Keratinocyte (primary cell): Measurements from ENCODE around the gene G2E3. TPM values are rescaled to one million over a fixed set of nuclear protein-coding genes. Genes with fewer than 3 reads are reported as not detected.

Experiments used
- DNase-seq: peaks from one replicate; pipeline ENCODE4 v3.0.0-alpha.2; 2011; ENCODE audit warnings: low read depth, missing footprints, low spot score
- FAIRE-seq: peaks from 2 replicates; lab custom pipeline; 2011; peaks lifted over from hg19 to GRCh38; lab: Jason Lieb, UNC
- H2AFZ ChIP-seq: 2 replicates; pipeline ENCODE4 v1.6.0; 2012; ENCODE audit warnings: low read length, control low read depth, inconsistent platforms; ENCODE audit not compliant: control insufficient read depth
- H3K27ac ChIP-seq: 2 replicates; pipeline ENCODE4 v1.5.1; 2011; ENCODE audit warnings: low read length; ENCODE audit not compliant: control insufficient read depth, insufficient read depth
- H3K27me3 ChIP-seq: 3 replicates; pipeline ENCODE4 v1.6.0; 2011; ENCODE audit warnings: low read length; ENCODE audit not compliant: control insufficient read depth, insufficient read depth; ENCODE audit errors: extremely low read depth
- H3K36me3 ChIP-seq, 2 experiments: 2 replicates in 1 of 2; 3 replicates in 1 of 2; pipeline ENCODE4 v1.5.1; 2011; ENCODE audit warnings: low read length in 2 of 2, mild to moderate bottlenecking in 1 of 2; ENCODE audit not compliant: control insufficient read depth in 2 of 2, insufficient read depth in 2 of 2; ENCODE audit errors: extremely low read depth in 1 of 2
- H3K4me1 ChIP-seq: 3 replicates; pipeline ENCODE4 v1.5.1; 2011; ENCODE audit warnings: low read length; ENCODE audit not compliant: control insufficient read depth, insufficient read depth; ENCODE audit errors: extremely low read depth
- H3K4me2 ChIP-seq: 3 replicates; pipeline ENCODE4 v1.6.0; 2011; ENCODE audit warnings: low read depth, low read length; ENCODE audit not compliant: control insufficient read depth, insufficient read depth; ENCODE audit errors: extremely low read depth
- H3K4me3 ChIP-seq, 3 experiments: fragments of 200-600 bp in 1 of 3; sonication (generic) in 1 of 3; 2 replicates in 2 of 3; 3 replicates in 1 of 3; pipeline ENCODE4 v1.5.1; 2011 to 2016; ENCODE audit warnings: low read length in 3 of 3, mild to moderate bottlenecking in 3 of 3, control low read depth in 2 of 3, inconsistent platforms in 1 of 3, low read depth in 1 of 3, mixed read lengths in 1 of 3, mixed run types in 1 of 3, moderate library complexity in 1 of 3; ENCODE audit not compliant: control insufficient read depth in 2 of 3, insufficient read depth in 2 of 3; ENCODE audit errors: extremely low read depth in 1 of 3
- H3K79me2 ChIP-seq: 2 replicates; pipeline ENCODE4 v1.6.0; 2012; ENCODE audit warnings: low read length; ENCODE audit not compliant: control insufficient read depth, insufficient read depth
- H3K9ac ChIP-seq: 3 replicates; pipeline ENCODE4 v1.6.0; 2011; ENCODE audit warnings: low read length; ENCODE audit not compliant: control insufficient read depth, insufficient read depth; ENCODE audit errors: extremely low read depth
- H3K9me1 ChIP-seq: 3 replicates; pipeline ENCODE4 v1.6.0; 2011; ENCODE audit warnings: low read length; ENCODE audit not compliant: control insufficient read depth, insufficient read depth; ENCODE audit errors: extremely low read depth
- H3K9me3 ChIP-seq: 2 replicates; pipeline ENCODE4 v1.5.1; 2012; ENCODE audit warnings: low read depth, low read length; ENCODE audit not compliant: control insufficient read depth
- H4K20me1 ChIP-seq: 3 replicates; pipeline ENCODE4 v1.6.0; 2011; ENCODE audit warnings: low read length; ENCODE audit not compliant: control insufficient read depth, insufficient read depth; ENCODE audit errors: extremely low read depth
- EZH2 ChIP-seq: IDR thresholded peaks from one replicate; pipeline ENCODE4 v1.6.1; 2012; ENCODE audit warnings: inconsistent platforms, mild to moderate bottlenecking, low read length, moderate library complexity
- dilution Hi-C: fragments of 300-500 bp; cut with MboI; formaldehyde crosslinking; loops from one replicate; pipeline ENCODE4 v1.7.0; 2020; ENCODE audit warnings: low sequenced_read_pairs; ENCODE audit not compliant: extremely low pct_ligation_motif_present
- polyA plus RNA-seq, 5 experiments: library from polyadenylated mRNA; depleted of rRNA in 3 of 5; stranded (reverse) in 3 of 5; stranded (forward) in 1 of 5; unstranded in 1 of 5; fragments of >200 nt; gene quantifications; 1 replicate in 1 of 5; 2 replicates in 3 of 5; 3 replicates in 1 of 5; pipeline versions ENCODE4 v1.2.1 to v1.2.3, GENCODE V29; 2011 to 2012; ENCODE audit warnings: missing spikeins in 2 of 5, low read depth in 1 of 5, low replicate concordance in 1 of 5
- TF ChIP-seq, protein P1 (sequence below), 3 experiments: IDR thresholded peaks in 1 of 3; conservative IDR thresholded peaks in 1 of 3; optimal IDR thresholded peaks in 1 of 3; 2 replicates in 2 of 3; 3 replicates in 1 of 3; pipeline versions ENCODE3 to v1.5.1; 2011; ENCODE audit warnings: low read length in 3 of 3, mild to moderate bottlenecking in 3 of 3, moderate library complexity in 2 of 3, control low read depth in 1 of 3, inconsistent platforms in 1 of 3; ENCODE audit not compliant: insufficient read depth in 2 of 3; ENCODE audit errors: extremely low read depth in 1 of 3

Gene G2E3
- polyA plus RNA-seq, 1 donor (not counting 4 experiments of a cell fraction or from before 2014, with no cell fraction given) = 24.3 TPM

DNA sequence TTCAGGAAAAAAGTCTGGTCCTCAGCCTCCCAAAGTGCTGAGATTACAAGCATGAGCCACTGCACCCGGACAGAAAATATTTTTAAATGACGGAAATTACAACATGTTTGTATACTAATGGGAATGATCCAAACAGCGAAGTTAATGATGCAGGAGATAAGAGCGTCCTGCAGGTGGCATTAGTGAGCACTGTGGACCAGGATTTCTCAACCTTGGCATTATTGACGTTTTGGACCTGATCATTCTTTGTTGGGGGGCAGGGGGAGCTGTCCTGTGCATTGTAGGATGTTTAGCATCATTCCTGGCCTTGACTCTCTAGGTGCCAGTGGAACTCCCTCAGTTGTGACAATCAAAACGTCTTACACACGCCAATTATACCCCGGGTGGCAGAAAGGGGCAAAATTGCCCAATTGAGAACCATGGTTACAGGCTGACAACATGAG is 97.3 kb downstream of the G2E3 start:
- Histone ChIP-seq H3K4me1 (no peaks in the 10 kb centered on the region), H3K9me1 (no peaks in the 10 kb centered on the region), H3K9me3 (no peaks in the 10 kb centered on the region), H3K79me2 (no peaks in the 10 kb centered on the region), H3K9ac (no peak overlapping the region), H3K27me3 (no peaks in the 10 kb centered on the region), H3K36me3 (peaks cover 10 to 11% of the 10 kb centered on the region in 2 experiments), H3K27ac (no peak overlapping the region), H3K4me2 (no peak overlapping the region), H2AFZ (no peak overlapping the region), H3K4me3 (no peak overlapping the region), H4K20me1 (no peaks in the 10 kb centered on the region)
- FAIRE-seq (peak; percentile 92), DNase-seq (no peak)
- dilution Hi-C loops = no loop called here
- TF ChIP-seq EZH2 = no peak
- TF ChIP-seq, protein P1, sequence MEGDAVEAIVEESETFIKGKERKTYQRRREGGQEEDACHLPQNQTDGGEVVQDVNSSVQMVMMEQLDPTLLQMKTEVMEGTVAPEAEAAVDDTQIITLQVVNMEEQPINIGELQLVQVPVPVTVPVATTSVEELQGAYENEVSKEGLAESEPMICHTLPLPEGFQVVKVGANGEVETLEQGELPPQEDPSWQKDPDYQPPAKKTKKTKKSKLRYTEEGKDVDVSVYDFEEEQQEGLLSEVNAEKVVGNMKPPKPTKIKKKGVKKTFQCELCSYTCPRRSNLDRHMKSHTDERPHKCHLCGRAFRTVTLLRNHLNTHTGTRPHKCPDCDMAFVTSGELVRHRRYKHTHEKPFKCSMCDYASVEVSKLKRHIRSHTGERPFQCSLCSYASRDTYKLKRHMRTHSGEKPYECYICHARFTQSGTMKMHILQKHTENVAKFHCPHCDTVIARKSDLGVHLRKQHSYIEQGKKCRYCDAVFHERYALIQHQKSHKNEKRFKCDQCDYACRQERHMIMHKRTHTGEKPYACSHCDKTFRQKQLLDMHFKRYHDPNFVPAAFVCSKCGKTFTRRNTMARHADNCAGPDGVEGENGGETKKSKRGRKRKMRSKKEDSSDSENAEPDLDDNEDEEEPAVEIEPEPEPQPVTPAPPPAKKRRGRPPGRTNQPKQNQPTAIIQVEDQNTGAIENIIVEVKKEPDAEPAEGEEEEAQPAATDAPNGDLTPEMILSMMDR (optimal IDR thresholded peaks at IDR 0.05 in 1 of 3, IDR thresholded peaks at IDR 0.05 in 1 of 3, conservative IDR thresholded peaks at IDR 0.05 in 1 of 3; ENCODE audit: extremely low read depth in 1 of 3, insufficient read depth in 2 of 3, low read length in 3 of 3) = peak; percentile 78 to 83 (median 81)

DNA sequence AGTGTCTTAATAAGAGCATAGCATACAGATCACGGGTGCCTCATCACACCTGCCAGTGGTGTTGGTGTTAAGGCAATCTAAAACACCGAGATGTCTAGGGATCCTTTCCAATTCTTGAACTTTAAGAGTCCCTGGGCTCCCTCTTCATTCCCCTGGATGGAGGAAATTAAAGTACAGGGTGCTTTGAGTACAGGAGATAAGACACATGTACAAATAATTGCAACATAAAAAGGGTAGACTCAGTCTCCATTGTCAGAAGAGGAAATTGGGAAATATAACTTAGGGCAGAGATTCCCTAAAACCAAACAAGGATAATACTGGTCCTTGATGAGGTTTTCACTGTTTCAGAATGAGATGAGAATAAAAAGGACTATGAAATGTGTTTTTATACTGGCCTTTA is 98.1 kb downstream of the G2E3 start:
- no peak for TF ChIP-seq EZH2
- TF ChIP-seq, protein P1 (optimal IDR thresholded peaks at IDR 0.05 in 1 of 3, IDR thresholded peaks at IDR 0.05 in 1 of 3, conservative IDR thresholded peaks at IDR 0.05 in 1 of 3; ENCODE audit: extremely low read depth in 1 of 3, insufficient read depth in 2 of 3, low read length in 3 of 3) = no peak
- no peak overlapping the region for H3K9ac ChIP-seq
- H3K27me3 ChIP-seq = no peaks in the 10 kb centered on the region
- H3K36me3 ChIP-seq = peaks cover 7 to 11% of the 10 kb centered on the region in 2 experiments
- H3K27ac ChIP-seq = no peak overlapping the region
- DNase-seq = no peak
- H3K9me3 ChIP-seq = no peaks in the 10 kb centered on the region
- no peak overlapping the region for H3K4me3 ChIP-seq
- no peaks in the 10 kb centered on the region for H3K9me1 ChIP-seq
- H4K20me1 ChIP-seq = no peaks in the 10 kb centered on the region
- FAIRE-seq = no peak
- no peak overlapping the region for H3K4me2 ChIP-seq
- H3K4me1 ChIP-seq = no peaks in the 10 kb centered on the region
- no peak overlapping the region for H2AFZ ChIP-seq
- dilution Hi-C loops = no loop called here
- H3K79me2 ChIP-seq = no peaks in the 10 kb centered on the region
